HG02852 (cell line): ENCODE data around the gene MORF4L2.
"Not testable (repeated sequence)": the region's sequence is repeated elsewhere in the genome, so short reads cannot be mapped to it uniquely, and the experiment has no call there.

ENCODE experiments used
- ATAC-seq: cut with Tn5 transposase; IDR thresholded peaks from one replicate; pipeline ENCODE4 v1.9.1; 2021; ENCODE audit warnings: mild to moderate bottlenecking, moderate library complexity; ENCODE audit not compliant: unreplicated experiment

Gene MORF4L2

DNA sequence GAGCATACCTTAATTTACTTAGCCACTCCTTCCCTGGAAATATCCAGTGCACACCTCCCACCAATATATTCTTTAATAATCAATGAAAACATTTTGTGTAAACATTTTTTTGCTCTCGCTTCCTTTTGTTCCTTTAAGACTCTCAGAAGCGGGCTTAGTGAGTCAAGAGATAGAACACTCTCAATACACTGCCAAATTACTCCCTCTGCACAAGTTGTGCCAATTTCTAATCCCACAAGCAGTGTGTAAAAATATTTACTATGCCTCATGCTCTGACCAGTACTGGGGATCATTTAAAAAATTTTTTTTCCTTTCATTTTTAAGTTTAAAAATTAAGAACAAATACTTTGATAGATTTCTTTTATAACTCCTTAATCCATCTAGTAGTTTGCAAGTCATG, 5.1 kb downstream of the MORF4L2 start:
- no peak for ATAC-seq

DNA sequence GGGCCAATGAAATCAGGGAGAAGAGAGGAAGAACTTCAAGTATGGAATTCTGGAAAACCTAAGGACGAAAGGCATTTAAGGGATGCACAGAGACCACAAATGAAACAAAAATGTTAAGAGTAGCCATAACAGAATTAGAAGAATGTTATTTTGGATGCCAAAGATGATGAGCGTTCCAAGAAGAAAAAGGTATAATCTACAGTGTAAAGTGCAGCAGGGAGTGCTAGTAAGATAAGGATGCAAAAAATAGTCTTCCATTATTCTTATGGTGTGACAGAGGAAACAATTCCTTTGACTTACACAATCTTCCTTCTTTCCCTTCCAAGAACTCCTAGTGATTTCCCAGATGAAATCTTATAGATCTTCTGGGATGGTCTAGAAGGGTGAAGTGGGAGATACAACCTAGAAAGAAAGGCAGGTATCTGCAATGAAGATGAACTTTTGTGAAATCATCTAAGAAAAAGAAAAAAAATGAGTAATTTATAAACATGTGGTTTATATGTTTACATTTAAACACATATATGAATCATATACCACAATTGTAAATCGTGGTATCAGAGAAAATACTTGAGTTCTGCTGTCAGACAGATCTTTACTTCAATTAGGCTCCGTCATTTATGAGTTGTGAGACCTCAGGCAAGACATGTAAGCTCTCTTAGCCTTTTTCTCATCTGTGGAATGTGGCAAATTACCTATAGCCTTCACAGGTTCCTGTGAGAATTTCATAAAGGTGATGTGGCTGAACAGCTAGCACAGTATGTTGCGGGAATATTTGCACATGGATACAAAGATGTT, 8.1 kb downstream of the MORF4L2 start:
- no peak for ATAC-seq

DNA sequence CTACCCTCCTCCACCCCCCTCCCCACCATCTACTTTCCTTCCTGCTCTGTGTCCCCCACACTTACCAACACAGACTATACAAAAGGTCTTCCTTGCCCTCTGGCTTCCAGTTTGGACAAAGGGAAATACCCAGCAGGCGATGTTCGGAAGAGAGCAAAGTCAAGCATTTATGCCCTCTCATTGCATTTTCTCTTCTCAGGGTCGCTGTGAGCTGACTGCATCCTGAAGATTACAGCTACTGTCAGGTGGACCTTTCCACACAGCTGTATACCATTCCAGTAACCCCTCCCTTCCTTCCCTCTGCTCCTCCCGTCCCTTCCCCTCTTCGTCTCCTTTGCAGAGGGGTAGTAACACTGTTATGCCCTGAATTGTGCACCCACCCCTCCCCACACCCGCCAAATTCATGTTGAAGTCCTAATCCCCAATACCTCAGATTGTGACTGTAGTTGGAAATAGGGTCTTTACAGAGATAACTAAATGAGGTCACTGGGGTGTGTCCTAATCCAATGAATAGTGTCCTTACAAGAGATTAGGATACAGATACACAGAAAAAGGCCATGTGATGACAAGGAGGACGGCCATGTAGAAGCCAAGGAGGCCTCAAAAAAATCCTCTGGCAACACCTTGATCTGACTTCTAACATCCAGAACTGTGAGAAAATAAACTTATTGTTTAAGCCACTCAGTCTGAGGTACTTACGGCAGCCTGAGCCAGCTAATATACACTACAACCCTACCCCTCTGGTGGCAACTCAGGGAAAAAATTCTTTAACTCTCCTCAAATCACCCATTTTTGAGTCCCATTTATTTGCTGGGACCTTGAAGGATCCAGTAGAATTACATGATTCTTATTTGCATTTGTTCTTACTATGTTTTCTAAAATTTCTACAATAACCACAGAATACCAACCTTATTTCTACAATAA, 11.7 kb downstream of the MORF4L2 start:
- no peak for ATAC-seq

DNA sequence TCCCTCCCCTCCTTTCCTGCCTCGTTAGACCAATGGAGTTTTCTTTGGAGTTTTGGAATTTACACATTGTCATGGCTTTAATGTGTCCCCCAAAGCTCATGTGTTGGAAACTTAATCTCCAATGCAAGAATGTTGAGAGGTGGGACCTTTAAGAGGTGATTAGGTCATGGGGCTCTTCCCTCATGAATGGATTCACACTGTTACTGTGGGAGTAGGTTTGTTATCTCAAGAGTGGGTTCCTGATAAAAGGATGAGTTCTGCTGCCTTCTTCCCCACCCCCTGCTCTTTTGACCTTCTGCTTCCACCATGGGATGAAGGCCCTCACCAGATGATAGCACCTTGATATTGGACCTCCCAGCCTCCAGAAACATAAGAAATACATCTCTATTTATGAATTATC, 16.8 kb downstream of the MORF4L2 start:
- no peak for ATAC-seq

DNA sequence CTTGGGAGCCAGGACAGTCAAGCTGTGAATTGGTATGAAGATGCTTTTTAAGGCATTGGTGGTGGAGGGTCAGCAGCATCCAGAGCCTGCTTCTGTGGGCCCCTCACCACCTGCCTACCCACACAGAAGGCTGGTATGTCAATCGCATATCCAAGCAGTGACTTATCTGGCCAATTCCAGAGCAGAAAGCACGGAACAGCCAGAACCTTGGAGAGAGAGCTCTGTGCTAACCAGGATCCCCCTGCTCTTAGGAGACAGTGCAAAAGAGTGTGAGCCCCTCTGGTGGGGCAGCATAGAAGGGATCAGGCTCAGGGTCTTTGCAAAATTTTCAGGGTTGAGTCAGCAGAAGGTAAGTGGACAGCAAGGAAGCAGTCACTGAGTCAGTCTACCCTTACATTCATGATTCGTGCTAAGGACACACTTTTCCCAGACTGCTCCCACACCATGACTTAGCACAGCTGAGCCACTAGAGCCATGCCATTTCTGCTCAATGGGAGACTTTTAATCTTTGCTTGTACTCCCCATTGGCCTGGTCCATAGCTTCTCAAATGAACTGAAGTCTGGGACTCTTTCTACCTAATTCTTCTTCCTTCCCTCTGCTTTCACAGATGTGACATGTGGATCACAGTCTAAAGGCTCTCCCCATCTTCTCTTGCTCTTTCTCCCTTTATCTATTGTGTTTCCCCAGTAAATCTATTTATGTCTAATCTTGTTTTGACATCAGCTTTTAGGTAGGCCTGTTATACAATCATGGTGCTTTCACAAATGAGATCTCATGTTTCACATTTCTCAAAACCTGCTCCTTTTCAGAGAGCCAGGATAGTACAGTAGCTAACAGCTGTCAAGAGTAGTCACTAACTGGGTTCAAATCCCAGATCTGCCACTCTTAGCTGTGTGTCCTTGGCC, 20.0 kb downstream of the MORF4L2 start:
- ATAC-seq: no peak

DNA sequence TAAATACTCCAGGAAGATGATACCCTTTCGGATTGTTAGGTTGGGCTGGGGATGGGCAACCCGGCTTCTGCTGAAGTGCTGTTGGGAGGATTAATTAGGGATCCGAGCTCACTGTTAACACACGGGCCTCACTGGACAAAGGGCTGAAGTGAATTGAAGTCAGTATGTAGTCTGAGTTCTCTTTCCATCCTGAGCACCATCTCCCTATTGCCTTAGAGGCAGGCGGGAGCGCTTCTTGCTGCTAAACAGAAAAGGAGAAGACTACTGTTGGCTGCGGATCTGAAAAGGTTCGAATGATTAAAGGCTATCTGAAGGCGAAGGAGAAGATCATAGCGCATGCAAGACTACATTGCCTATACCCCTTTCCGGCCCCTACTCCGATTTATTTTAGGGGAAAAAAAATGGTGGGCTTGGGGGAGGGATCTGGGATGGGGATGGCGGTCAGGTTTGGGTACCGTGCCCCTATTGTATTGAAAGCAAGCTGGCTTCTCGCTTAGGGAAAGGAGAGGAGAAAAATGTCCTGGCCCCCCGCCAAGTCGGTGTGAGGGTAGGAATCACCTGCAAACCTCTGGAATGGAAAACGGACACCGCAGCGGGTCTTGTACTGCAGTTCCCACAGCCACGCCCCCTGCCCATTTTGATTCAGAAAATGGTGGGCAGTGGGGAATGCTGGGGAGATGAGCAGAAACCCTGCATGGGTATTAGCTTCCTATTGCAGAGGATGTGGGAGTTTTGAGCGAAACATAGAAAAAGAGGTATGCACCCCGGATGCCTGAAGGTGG, 22.3 kb downstream of the MORF4L2 start:
- no peak for ATAC-seq

DNA sequence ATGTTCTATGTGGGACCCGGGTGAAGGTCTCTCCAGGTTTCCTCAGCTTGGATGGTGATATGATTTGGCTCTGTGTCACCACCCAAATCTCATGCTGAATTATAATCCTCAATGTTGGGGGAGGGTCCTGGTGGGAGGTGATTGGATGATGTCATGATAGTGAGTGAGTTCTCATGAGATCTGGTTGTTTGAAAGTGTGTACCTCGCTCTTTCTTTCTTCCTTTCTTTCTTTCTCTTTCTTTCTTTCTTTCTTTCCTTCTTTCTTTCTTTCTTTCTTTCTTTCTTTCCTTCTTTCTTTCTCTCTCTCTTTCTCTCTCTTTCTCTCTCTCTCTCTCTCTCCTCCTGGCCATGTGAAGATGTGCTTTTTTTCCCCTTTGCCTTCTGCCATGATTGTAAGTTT, 27.0 kb downstream of the MORF4L2 start:
- ATAC-seq: not testable (repeated sequence)

DNA sequence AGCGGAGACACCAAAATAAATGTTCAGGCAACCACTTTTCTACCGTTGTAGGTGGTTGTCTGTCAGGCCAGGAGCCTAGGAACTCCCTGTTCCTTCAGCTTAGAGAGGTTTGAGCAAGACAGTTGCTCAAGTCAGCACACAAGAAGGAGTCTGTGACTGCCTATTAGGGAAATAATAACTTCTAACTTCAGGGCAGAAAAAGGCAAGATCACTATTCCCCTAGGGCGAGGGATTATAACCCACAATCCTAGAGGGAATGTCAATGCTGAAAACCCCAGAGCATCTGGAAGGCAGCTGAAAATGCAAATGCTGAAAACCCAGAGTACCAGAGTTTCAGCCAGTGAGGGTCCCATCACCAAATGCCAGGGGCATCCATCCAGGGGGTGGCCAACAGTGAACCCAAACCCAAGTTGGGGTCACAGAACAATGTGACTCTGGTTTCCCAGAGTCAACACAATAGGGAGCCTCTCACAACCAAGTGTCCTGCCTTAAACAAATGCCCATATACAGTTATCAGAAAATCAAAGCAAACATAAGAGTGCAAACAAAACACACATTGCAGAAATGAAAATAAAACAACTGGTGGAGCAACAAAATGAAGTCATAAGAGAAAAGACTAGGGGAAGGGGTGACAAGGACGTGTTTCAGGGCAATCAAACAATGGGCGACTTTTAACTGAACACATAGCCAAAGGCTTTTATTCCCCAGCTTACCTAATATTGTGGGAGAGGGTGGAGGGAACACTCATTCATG, 27.6 kb downstream of the MORF4L2 start:
- no peak for ATAC-seq

DNA sequence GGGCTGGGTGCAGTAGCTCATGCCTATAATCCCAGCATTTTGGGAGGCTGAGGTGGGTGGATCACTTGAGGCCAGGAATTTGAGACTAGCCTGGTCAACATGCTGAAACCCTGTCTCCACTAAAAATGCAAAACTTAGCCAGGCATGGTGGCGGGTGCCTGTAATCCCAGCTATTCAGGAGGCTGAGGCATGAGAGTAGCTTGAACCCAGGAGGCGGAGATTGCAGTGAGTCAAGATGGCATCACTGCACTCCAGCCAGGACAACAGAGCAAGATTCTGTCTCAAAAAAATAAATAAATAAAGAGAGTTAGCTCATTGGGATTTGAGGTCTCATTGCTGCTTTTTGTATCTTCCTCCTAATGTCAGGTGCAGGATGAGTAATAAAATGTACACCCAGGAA, 29.4 kb downstream of the MORF4L2 start:
- ATAC-seq: not testable (repeated sequence)

DNA sequence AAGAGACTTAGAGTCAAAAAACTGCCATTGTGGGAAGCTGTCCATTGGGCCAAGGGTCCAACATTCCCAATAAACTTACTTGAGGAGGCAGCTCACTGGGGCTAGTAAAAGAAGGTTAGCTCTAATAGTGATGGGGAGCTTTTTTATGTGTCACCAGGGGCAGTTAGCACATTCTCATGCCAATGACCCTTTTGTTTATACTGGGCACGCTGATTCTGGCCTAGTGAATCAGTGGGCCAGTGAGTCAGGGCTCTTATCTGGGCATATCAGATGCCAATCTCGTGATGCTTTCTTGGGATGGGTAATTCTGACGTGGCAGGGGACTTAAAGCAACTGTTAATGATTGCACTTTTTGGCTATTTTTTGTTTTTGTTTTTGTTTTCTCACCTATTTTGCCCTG, 29.9 kb downstream of the MORF4L2 start:
- no peak for ATAC-seq

DNA sequence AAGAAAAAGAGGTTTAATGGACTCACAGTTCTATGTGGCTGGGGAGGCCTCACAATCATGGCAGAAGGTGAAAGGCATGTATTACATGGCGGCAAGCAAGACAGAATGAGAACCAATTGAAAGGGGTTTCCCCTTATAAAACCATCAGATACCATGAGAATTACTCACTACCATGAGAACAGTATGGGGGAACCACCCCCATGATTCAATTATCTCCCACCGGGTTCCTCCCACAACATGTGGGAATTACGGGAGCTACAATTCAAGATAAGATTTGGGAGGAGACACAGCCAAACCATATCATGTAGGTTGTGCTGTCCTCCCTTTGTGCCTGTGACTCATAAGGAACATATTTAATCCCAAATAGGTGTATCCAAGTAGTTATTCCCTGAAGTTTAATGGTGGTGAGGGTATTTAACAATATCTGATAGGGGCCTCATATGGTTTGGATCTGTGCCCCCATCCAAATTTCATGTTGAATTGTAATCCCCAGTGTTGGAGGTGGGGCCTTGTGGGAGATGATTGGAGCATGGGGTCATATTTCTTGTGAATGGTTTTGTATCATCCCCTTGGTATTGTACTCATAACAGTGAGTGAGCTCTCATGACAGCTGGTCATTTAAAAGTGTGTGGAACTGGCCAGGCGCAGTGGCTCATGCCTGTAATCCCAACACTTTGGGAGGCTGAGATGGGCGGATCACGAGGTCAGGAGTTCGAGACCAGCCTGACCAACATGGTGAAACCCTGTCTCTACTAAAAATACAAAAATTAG, 31.1 kb downstream of the MORF4L2 start:
- ATAC-seq: not testable (repeated sequence)

DNA sequence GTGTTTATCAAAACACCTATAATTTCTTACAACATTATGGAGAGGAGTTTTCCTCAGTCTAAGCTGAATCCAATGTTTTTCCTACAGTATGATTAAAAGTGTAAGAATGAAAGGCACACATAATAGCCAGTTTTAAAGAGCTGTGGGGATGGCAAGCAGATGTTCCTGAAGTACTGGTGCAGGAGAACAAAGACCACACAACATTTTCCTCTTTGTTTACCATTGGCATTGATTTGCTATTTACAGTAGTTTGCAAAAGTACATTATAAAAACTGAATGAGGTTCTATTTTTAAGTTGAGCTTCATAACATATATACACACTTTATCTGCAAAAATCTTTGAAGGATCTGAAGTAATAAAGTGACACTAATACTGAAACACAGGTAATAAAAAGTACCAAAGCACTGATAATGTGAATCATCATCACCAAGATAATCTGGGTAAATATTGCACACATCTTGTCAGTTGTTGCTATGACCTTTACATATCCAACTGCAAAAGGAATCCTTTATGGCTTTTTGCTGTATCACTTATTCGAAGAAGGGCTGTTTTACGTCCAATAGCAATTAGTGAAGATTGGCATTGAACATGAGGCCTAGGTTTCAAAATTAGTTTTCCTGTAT, 35.2 kb downstream of the MORF4L2 start:
- no peak for ATAC-seq

DNA sequence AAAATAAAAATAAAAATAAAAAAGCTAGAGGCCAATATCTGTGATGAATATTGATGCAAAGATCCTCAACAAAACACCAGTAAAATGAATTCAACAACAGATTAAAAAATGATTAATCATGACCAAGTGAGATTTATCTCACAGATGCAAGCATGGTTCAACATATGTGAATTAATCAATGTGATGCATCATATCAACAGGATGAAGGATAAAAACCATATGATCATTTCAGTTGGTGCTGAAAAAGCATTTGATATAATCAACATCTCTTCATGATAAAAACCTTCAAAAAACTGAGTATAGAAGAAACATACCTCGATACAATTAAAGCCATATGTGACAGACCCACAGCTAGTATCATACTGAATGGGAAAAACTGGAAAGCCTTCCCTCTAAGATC, 38.9 kb downstream of the MORF4L2 start:
- ATAC-seq: no peak

DNA sequence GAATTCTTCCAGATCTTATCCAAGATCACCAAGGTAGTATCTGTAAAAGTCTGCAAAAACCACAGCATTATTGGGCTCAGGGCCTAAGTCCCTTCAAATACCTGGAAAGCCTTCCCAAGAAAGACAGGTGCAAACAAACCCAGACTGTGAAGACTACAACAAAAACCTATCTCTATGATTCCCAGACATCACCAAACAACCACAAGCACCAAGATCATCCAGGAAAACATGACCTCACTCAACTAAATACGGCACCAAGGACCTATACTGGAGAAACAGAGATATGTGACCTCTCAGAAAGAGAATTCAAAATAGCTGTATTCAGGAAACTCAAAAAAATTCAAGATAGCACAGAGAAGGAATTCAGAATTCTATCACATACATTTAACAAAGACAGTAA, 42.4 kb downstream of the MORF4L2 start:
- no peak for ATAC-seq

DNA sequence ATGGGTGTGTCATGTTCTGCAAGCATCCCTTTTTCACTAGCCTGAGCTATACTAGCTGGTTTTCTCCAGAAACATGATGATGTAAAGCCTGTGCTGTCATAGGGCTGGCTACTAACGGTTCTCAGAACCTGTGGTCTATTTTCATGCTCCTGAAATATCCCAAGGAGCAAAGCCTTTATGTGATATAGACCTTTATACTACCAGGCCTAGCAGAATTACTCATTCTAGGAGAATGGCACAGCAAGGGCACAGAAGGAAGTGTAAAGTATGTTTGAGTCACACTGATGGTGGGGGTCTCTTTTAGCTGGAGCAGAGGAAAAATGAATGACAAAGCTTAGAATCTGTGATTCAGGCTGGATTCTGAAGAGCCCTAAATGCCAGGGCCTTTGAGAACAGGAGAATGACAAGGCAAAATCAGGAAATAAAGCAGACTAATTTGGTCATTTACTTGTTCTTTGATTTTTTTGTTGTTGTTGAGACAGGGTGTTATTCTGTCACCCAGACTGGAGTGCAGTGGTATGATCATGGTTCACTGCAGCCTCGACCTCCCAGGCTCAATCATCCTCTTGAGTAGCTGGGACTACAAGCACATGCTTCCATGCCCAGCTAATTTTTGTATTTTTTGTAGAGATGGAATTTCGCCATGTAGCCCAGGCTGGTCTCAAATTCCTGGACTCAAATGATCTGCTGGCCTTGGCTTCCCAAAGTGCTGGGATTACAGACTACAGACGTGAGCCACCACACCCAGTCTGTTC, 45.9 kb downstream of the MORF4L2 start:
- ATAC-seq: no peak

DNA sequence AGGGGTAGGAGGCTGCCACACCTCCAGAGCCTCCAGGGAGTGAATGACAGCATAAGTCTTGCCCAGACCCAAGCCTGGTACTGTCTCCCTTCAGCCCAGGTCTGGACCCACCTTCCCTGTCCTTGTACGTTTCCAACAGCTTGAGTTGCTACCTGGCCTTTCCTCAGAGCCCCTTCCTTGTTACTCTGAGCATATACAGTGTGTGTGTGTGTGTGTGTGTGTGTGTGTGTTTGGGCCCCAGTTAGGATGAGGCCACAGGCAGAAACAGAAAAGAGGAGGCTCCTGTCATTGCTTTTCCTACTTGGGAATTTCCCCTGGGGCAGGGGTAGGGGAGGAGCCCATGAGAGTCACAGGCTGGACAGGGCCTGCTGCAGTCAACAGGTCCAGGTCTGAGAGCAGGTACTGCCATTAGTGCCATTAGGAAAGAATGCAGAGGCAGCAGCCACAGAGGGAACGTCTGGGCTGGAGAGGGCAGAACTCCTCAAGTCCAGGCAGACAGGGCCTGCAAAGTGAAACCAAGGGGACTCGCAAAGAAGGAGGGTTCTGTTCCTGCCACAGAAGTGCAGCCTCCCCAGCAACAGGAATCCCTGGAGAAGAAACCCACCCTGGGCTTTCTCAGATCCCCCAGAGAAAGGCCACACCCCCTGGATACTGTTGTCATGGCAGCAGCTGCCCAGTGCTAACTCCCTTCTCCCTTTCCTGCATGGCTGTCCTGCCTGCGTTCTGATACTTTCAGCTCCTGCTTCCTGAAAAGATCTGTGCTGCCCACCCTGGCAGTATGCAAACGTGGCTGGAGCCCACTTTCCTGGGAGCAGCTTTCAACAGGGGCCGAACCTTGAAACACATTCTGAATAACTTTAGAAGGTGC, 47.8 kb downstream of the MORF4L2 start:
- ATAC-seq: not testable (repeated sequence)
